ENCODE results near the gene CAVIN4.

CAVIN4 gene

GRCh38 chr9:100561256-100561655 is 16.6 kb upstream of the CAVIN4 start:
- FAIRE-seq (no peak), DNase-seq (ENCODE audit: insufficient read length, low spot score) (no peak)
- no peak for TF ChIP-seq CTCF (IDR thresholded peaks at IDR 0.05; ENCODE audit: insufficient read depth, missing control alignments)

DNA sequence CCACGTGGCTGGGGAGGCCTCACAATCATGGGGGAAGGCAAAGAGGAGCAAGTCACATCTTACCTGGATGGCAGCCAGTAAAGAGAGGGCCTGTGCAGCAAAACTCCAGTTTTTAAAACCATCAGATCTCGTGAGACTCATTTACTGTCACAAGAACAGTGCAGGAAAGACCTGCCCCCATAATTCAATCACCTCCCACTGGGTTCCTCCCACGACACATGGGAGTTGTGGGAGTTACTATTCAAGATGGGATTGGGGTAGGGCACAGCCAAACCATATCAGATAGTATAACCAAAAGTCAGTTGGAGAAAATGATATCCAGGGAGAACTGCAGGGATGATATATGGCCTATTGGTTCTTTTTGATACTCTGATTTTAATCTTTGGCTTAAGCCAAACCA is 10.0 kb upstream of the CAVIN4 start:
- no peak for FAIRE-seq
- no peak for TF ChIP-seq CTCF (IDR thresholded peaks at IDR 0.05; ENCODE audit: insufficient read depth, missing control alignments)
- DNase-seq (ENCODE audit: insufficient read length, low spot score): no peak

DNA sequence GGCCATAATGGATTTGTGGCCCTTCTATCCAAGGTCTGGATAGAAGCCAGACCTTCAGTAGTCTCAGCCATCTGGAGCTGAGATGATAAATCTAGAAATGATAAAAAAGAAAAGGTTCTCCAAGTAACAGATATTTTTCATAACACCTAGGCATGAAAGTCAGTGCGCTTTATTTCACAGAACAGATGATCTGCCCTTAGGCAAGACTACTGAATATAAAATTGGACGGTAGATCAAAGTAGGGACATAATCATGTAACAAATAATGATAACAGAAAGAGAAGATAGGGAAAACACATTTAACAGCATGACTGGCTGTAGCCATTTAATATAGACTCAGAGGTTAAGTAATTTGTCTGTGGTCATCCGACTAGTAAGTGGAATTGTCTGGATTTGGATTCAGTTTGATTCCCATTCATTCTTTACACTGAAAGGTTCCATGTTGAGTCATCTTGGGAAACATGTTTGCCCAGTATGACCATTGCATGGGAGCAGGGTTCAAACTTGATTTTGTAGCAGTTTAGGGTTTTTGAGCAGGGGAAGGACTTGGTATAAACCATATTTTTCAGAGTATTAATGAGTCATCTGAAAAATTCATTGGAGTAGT is 4.1 kb upstream of the CAVIN4 start:
- DNase-seq (ENCODE audit: insufficient read length, low spot score) (no peak), FAIRE-seq (peak; percentile 29)
- TF ChIP-seq CTCF (IDR thresholded peaks at IDR 0.05; ENCODE audit: insufficient read depth, missing control alignments): no peak

DNA sequence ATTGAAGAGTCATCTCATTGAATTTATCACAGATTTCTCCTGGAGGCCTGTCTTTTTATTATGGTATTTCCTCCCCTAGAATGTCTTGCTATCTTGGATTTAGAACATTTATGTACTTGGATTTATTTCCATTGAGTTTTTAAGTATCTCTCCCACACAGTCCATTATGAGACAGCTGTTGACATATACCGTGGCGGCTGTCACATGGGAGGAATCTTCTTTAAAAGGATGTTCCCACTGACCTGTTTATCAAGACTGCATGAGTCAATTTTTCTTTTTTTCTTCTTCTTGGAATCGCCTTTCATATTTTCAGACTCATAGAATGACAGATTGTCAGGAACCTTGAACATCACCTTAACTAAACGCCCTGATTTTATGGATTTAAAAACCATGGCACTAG is 2.9 kb upstream of the CAVIN4 start:
- no peak for DNase-seq (ENCODE audit: insufficient read length, low spot score)
- no peak for TF ChIP-seq CTCF (IDR thresholded peaks at IDR 0.05; ENCODE audit: insufficient read depth, missing control alignments)
- FAIRE-seq: no peak

GRCh38 chr9:100575765-100576386 is 2.0 kb upstream of the CAVIN4 start:
- FAIRE-seq (no peak), DNase-seq (ENCODE audit: insufficient read length, low spot score) (no peak)
- no peak for TF ChIP-seq CTCF (IDR thresholded peaks at IDR 0.05; ENCODE audit: insufficient read depth, missing control alignments)

GRCh38 chr9:100578610-100579009 is 731 bp downstream of the CAVIN4 start:
- no peak for TF ChIP-seq CTCF (IDR thresholded peaks at IDR 0.05; ENCODE audit: insufficient read depth, missing control alignments)
- DNase-seq (ENCODE audit: insufficient read length, low spot score): no peak
- FAIRE-seq: no peak

GRCh38 chr9:100579665-100580064 is 1.8 kb downstream of the CAVIN4 start:
- TF ChIP-seq CTCF (IDR thresholded peaks at IDR 0.05; ENCODE audit: insufficient read depth, missing control alignments): no peak
- DNase-seq (ENCODE audit: insufficient read length, low spot score): no peak
- no peak for FAIRE-seq

Data from D721Med (cell line).